Caco-2 (cell line): ENCODE results near the gene ATP8A1. TPM values are rescaled to one million over a fixed set of nuclear protein-coding genes. Genes with fewer than 3 reads are reported as not detected.

Source experiments
- BruUV-seq: library from RNA; stranded (reverse); fragments of 400-500 nt; replicated peaks from 2 replicates; lab custom pipeline; 2021; lab: Mats Ljungman, UMichigan
- CTCF ChIA-PET: fragments of 300-600 bp; sonication (Branson Sonifier 250); formaldehyde crosslinking; loops from one replicate; lab custom pipeline; 2022; ENCODE audit warnings: antibody characterized with exemption; lab: Charles Lee
- POLR2A ChIA-PET: fragments of 300-600 bp; sonication (Branson Sonifier 250); formaldehyde crosslinking; loops from one replicate; lab custom pipeline; 2022; ENCODE audit warnings: antibody characterized with exemption; lab: Charles Lee
- DNase-seq, 2 experiments: peaks; one replicate each; pipeline versions ENCODE4 v3.0.0 to v3.0.0-alpha.2; 2020 to 2022
- H3K27me3 ChIP-seq: replicated peaks from 2 replicates; pipeline ENCODE4 v1.6.0; 2011; ENCODE audit warnings: low read length; ENCODE audit not compliant: control insufficient read depth, insufficient read depth
- H3K36me3 ChIP-seq: 2 replicates; pipeline ENCODE4 v1.5.1; 2011; ENCODE audit warnings: low read length; ENCODE audit not compliant: control insufficient read depth, insufficient read depth
- H3K4me1 ChIP-seq: fragments of 250-450 bp; sonication (Bioruptor Pico); 2 replicates; pipeline ENCODE4 v1.5.1; 2020; ENCODE audit warnings: mild to moderate bottlenecking
- H3K4me3 ChIP-seq: 2 replicates; pipeline ENCODE4 v1.5.1; 2011; ENCODE audit warnings: low read depth, mild to moderate bottlenecking, control low read depth, low read length
- H3K9me3 ChIP-seq: fragments of 250-450 bp; sonication (Bioruptor Pico); 2 replicates; pipeline ENCODE4 v1.5.1; 2020; ENCODE audit warnings: mild to moderate bottlenecking, moderate library complexity
- H3K27ac Mint-ChIP-seq: one replicate; pipeline ENCODE4 v1.8.0; 2022; ENCODE audit warnings: mixed read lengths; ENCODE audit not compliant: unreplicated experiment
- H3K27me3 Mint-ChIP-seq: one replicate; pipeline ENCODE4 v1.8.0; 2022; ENCODE audit warnings: mixed read lengths; ENCODE audit not compliant: insufficient read depth, unreplicated experiment
- H3K36me3 Mint-ChIP-seq: one replicate; pipeline ENCODE4 v1.8.0; 2022; ENCODE audit warnings: mild to moderate bottlenecking, mixed read lengths; ENCODE audit not compliant: insufficient read depth, unreplicated experiment
- H3K4me1 Mint-ChIP-seq: one replicate; pipeline ENCODE4 v1.8.0; 2022; ENCODE audit warnings: low read depth, mixed read lengths; ENCODE audit not compliant: unreplicated experiment
- H3K4me3 Mint-ChIP-seq: one replicate; pipeline ENCODE4 v1.8.0; 2022; ENCODE audit warnings: mild to moderate bottlenecking, moderate library complexity, mixed read lengths; ENCODE audit not compliant: unreplicated experiment
- H3K9me3 Mint-ChIP-seq: one replicate; pipeline ENCODE4 v1.8.0; 2022; ENCODE audit warnings: mixed read lengths; ENCODE audit not compliant: unreplicated experiment
- intact Hi-C: fragments of 100-400 bp; cut with micrococcal nuclease; formaldehyde crosslinking; loops from one replicate; pipeline ENCODE4 v1.10.0; 2022; ENCODE audit not compliant: unreplicated experiment
- total RNA-seq: library from RNA; stranded (reverse); gene quantifications from 2 replicates; pipeline ENCODE4 v1.2.3, GENCODE V29; 2022
- TF ChIP-seq, protein P1 (sequence below), 2 experiments: fragments of 200-600 bp in 1 of 2; IDR thresholded peaks; 1 replicate in 1 of 2; 2 replicates in 1 of 2; pipeline versions ENCODE4 v1.5.1 to v1.8.0; 2011 to 2022; ENCODE audit warnings: antibody characterized with exemption in 1 of 2, control low read depth in 1 of 2, inconsistent platforms in 1 of 2, low read depth in 1 of 2, low read length in 1 of 2, mild to moderate bottlenecking in 1 of 2, moderate library complexity in 1 of 2; ENCODE audit not compliant: insufficient read depth in 1 of 2, severe bottlenecking in 1 of 2, unreplicated experiment in 1 of 2

The ATP8A1 gene
- total RNA-seq, 1 experiment from 2014 or later, result 9.3 TPM

DNA sequence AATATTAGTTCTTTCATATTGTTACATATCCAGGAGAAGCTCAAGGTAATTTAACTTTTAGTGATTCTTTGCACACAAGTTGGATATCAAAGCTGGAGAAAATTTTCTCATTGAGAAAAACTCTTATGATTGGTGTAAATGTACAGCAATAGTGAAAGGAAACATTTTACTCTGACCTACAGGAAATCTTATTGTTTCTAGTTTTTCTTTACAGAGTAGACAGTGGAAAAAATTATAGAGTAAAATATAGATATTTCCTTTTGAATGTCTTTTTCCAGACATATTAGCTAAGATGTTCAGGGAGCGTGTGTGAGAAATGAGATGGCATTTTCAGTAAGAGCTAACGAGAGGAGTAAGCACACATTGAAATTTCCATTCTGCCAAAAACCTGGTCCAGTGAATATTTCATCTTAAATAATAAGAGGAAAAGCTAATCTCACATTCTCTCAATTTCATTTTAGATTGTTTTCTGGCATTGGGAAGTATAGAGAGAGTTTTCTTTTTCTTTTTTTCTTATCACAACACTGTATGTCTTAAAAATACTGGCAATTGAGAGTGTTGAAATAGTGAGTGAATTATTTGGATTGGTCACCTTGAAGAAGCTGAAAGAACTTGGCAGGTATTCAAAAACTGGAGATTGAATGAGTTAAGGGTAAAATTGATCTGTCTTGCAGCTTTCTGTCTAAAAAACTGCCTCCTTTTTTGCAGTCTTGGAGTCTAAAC is 15.6 kb upstream of the ATP8A1 start:
- no peak overlapping the region for H3K4me3 Mint-ChIP-seq
- intact Hi-C loops, result loop anchor here (5.0 kb wide), 1 partner anchor 100 kb away; no protein-coding TSS in a partner anchor
- H3K27me3 Mint-ChIP-seq, result peaks cover 18% of the 10 kb centered on the region
- no peaks in the 10 kb centered on the region for H3K36me3 ChIP-seq
- no peaks in the 10 kb centered on the region for H3K9me3 ChIP-seq
- H3K36me3 Mint-ChIP-seq, result no peaks in the 10 kb centered on the region
- CTCF ChIA-PET, result interaction anchor here (0.5 kb wide), 1 partner anchor 163 kb away, joined by 3 read pairs; no protein-coding TSS in a partner anchor
- POLR2A ChIA-PET, result no interaction called here
- BruUV-seq, result no TSS peak
- H3K27ac Mint-ChIP-seq, result no peak overlapping the region
- no peak overlapping the region for H3K4me3 ChIP-seq
- TF ChIP-seq, protein P1, sequence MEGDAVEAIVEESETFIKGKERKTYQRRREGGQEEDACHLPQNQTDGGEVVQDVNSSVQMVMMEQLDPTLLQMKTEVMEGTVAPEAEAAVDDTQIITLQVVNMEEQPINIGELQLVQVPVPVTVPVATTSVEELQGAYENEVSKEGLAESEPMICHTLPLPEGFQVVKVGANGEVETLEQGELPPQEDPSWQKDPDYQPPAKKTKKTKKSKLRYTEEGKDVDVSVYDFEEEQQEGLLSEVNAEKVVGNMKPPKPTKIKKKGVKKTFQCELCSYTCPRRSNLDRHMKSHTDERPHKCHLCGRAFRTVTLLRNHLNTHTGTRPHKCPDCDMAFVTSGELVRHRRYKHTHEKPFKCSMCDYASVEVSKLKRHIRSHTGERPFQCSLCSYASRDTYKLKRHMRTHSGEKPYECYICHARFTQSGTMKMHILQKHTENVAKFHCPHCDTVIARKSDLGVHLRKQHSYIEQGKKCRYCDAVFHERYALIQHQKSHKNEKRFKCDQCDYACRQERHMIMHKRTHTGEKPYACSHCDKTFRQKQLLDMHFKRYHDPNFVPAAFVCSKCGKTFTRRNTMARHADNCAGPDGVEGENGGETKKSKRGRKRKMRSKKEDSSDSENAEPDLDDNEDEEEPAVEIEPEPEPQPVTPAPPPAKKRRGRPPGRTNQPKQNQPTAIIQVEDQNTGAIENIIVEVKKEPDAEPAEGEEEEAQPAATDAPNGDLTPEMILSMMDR (IDR thresholded peaks at IDR 0.05; ENCODE audit: insufficient read depth in 1 of 2, low read depth in 1 of 2, low read length in 1 of 2, severe bottlenecking in 1 of 2, unreplicated experiment in 1 of 2), result no peak
- H3K4me1 Mint-ChIP-seq, result no peaks in the 10 kb centered on the region
- no peaks in the 10 kb centered on the region for H3K27me3 ChIP-seq
- no peaks in the 10 kb centered on the region for H3K4me1 ChIP-seq
- no peaks in the 10 kb centered on the region for H3K9me3 Mint-ChIP-seq
- no peak for DNase-seq

DNA sequence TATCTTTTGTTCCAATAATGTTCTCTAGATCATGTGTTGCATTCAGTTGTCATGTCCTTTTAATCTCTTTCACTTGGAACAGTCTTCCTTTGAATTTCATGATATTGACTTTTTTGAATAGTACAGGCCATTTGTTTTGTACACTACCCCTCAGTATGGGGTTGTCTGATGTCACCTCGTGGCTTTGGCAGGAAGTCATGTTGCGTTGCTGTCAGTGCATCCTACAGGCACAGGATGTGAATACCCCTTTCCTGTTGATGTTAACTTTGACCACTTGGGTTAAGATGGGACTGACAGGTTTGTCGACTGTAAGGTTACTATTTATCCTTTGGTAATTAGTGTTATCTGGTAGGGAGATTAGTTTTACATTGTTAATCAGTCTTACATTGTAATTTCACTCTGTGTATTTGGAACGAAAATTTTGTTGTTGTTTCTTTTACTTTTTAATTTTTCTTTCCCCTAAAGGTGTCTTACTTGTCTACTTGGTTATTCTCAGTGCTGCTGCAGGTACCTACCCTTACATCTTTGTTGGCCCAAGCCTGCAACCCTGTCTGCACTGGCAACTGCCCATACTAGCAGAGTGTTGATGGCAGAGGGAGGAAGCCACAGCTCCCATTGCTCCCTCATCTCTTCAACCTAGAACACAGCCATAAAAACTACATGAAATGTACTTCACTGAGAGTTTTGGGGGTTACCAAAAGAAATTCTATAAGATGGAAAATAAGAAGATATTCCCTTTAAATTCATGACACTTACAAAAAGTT is 14.7 kb upstream of the ATP8A1 start:
- Histone ChIP-seq H3K27me3 (no peaks in the 10 kb centered on the region), H3K4me3 (no peak overlapping the region), H3K36me3 (no peaks in the 10 kb centered on the region), H3K4me1 (no peaks in the 10 kb centered on the region), H3K9me3 (no peaks in the 10 kb centered on the region)
- no peaks in the 10 kb centered on the region for H3K9me3 Mint-ChIP-seq
- no peak overlapping the region for H3K27ac Mint-ChIP-seq
- POLR2A ChIA-PET, result interaction anchor here (0.5 kb wide), 1 partner anchor 15 kb away, joined by 3 read pairs; the partner anchor contains the start of gene ATP8A1
- H3K4me1 Mint-ChIP-seq, result no peaks in the 10 kb centered on the region
- TF ChIP-seq, protein P1 (IDR thresholded peaks at IDR 0.05; ENCODE audit: insufficient read depth in 1 of 2, low read depth in 1 of 2, low read length in 1 of 2, severe bottlenecking in 1 of 2, unreplicated experiment in 1 of 2), result no peak
- BruUV-seq, result no TSS peak
- intact Hi-C loops, result loop anchor here (5.0 kb wide), 1 partner anchor 99 kb away; no protein-coding TSS in a partner anchor
- peaks cover 22% of the 10 kb centered on the region for H3K27me3 Mint-ChIP-seq
- no peak overlapping the region for H3K4me3 Mint-ChIP-seq
- CTCF ChIA-PET, result no interaction called here
- DNase-seq, result no peak
- no peaks in the 10 kb centered on the region for H3K36me3 Mint-ChIP-seq

DNA sequence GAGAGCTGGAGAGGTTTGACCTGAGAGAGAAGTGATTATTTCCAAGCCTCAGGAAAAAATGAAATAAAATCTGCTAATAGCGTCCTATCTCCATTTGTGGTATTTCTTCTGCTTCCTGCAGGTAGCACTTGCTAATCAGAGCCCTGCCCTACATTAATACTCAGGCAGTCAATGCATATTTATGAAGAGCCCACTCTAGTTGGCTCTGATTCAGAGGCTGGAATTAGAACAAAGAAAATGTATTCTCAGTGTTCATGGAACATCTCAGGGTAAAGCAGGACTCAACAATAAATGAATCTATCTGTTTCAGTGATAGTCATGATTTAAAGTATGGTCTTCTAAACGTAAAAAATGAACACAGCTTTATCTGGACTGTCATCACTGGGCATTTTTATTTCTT is 1.4 kb upstream of the ATP8A1 start:
- Mint-ChIP-seq H3K27ac (no peak overlapping the region), H3K27me3 (peaks cover 4% of the 10 kb centered on the region), H3K4me1 (peaks cover 23% of the 10 kb centered on the region), H3K9me3 (peaks cover 3% of the 10 kb centered on the region), H3K36me3 (no peaks in the 10 kb centered on the region), H3K4me3 (peak overlapping the region; percentile 76)
- intact Hi-C loops, result no loop called here
- ChIA-PET POLR2A (no interaction called here), CTCF (interaction anchor here (1.2 kb wide), 1 partner anchor 22 kb away, joined by 3 read pairs; no protein-coding TSS in a partner anchor)
- H3K36me3 ChIP-seq, result no peaks in the 10 kb centered on the region
- H3K27me3 ChIP-seq, result no peaks in the 10 kb centered on the region
- H3K4me3 ChIP-seq, result no peak overlapping the region
- H3K4me1 ChIP-seq, result peaks cover 23% of the 10 kb centered on the region; the same call in 1 of the 2 replicates
- no peaks in the 10 kb centered on the region for H3K9me3 ChIP-seq
- no TSS peak for BruUV-seq
- TF ChIP-seq, protein P1 (IDR thresholded peaks at IDR 0.05; ENCODE audit: insufficient read depth in 1 of 2, low read depth in 1 of 2, low read length in 1 of 2, severe bottlenecking in 1 of 2, unreplicated experiment in 1 of 2), result no peak
- no peak for DNase-seq
